Cardiac muscle cell (in vitro differentiated cells and primary cell): Measurements from ENCODE around the gene CFAP99. TPM values are rescaled to one million over a fixed set of nuclear protein-coding genes. Genes with fewer than 3 reads are reported as not detected.

Experiments
- DNase-seq, 2 donors: peaks; one replicate each; pipeline versions ENCODE4 v3.0.0 to v3.0.0-alpha.2; 2010 to 2017; ENCODE audit warnings: low read depth in 1 of 2, low spot score in 1 of 2
- H3K27ac ChIP-seq: fragments of 200-600 bp; sonication (generic); 2 replicates; pipeline ENCODE4 v1.5.1; 2016
- H3K27me3 ChIP-seq: fragments of 200-600 bp; sonication (generic); 2 replicates; pipeline ENCODE4 v1.6.0; 2016; ENCODE audit warnings: control low read depth
- H3K36me3 ChIP-seq: fragments of 200-600 bp; sonication (generic); 2 replicates; pipeline ENCODE4 v1.5.1; 2016; ENCODE audit warnings: control low read depth
- H3K4me1 ChIP-seq: fragments of 200-600 bp; sonication (generic); 2 replicates; pipeline ENCODE4 v1.8.1; 2017; ENCODE audit warnings: low read depth, mild to moderate bottlenecking, mixed run types
- H3K4me3 ChIP-seq: fragments of 200-600 bp; sonication (generic); 2 replicates; pipeline ENCODE4 v1.5.1; 2016; ENCODE audit warnings: mild to moderate bottlenecking
- H3K9me3 ChIP-seq: fragments of 200-600 bp; sonication (generic); 2 replicates; pipeline ENCODE4 v1.5.1; 2017; ENCODE audit warnings: low read depth, mild to moderate bottlenecking, control low read depth
- CTCF ChIP-seq: IDR thresholded peaks from 2 replicates; pipeline ENCODE4 v1.5.1; 2012; ENCODE audit warnings: low read depth, mild to moderate bottlenecking, low read length
- polyA plus RNA-seq: library from polyadenylated mRNA; unstranded; fragments of >200 nt; fragmentation: Nextera tagmentation; extraction: Ambion mirVana; gene quantifications from 2 replicates; pipeline ENCODE4 v1.2.1, GENCODE V29; 2016
- total RNA-seq: library from RNA; depleted of rRNA; stranded (reverse); fragments of >200 nt; gene quantifications from 2 replicates; pipeline ENCODE4 v1.2.3, GENCODE V29; 2016

The CFAP99 gene
- total and polyA plus RNA-seq, 2 experiments from 2014 or later: 0.10 TPM; not detected in 1

GRCh38 chr4:2485956-2486355, 67.2 kb downstream of the CFAP99 start:
- Histone ChIP-seq H3K27ac (no peak overlapping the region), H3K4me3 (no peak overlapping the region), H3K36me3 (peaks cover 8% of the 10 kb centered on the region), H3K9me3 (no peaks in the 10 kb centered on the region), H3K27me3 (no peaks in the 10 kb centered on the region), H3K4me1 (peaks cover 9% of the 10 kb centered on the region)
- DNase-seq: no peak
- TF ChIP-seq CTCF: no peak

DNA sequence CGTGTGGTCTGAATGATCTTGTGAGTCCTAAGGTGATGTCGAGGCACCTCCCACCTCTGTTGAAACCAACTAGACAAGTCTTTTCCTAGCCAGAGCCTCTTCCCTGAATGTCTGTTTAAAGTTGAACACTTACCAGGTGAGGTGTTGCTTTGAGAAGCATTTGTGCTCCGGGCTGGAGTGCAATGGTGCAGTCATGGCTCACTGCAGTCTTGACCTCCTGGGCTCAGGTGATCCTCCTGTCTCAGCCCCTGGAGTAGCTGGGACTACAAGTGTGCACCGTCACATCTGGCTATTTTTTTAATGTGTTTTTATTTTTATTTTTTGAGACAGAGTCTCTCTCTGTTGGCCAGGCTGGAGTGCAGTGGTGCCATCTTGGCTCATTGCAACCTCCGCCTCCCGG, 68.2 kb downstream of the CFAP99 start:
- H3K27me3 ChIP-seq: no peaks in the 10 kb centered on the region
- peaks cover 5% of the 10 kb centered on the region for H3K4me1 ChIP-seq
- H3K27ac ChIP-seq: no peak overlapping the region
- peaks cover 14% of the 10 kb centered on the region for H3K36me3 ChIP-seq
- H3K4me3 ChIP-seq: no peak overlapping the region
- DNase-seq: no peak
- no peak for TF ChIP-seq CTCF
- no peaks in the 10 kb centered on the region for H3K9me3 ChIP-seq

GRCh38 chr4:2487632-2488031, 68.9 kb downstream of the CFAP99 start:
- Histone ChIP-seq H3K9me3 (no peaks in the 10 kb centered on the region), H3K27ac (no peak overlapping the region), H3K4me1 (peaks cover 5% of the 10 kb centered on the region), H3K36me3 (peaks cover 19% of the 10 kb centered on the region), H3K27me3 (no peaks in the 10 kb centered on the region), H3K4me3 (no peak overlapping the region)
- no peak for TF ChIP-seq CTCF
- no peak for DNase-seq

DNA sequence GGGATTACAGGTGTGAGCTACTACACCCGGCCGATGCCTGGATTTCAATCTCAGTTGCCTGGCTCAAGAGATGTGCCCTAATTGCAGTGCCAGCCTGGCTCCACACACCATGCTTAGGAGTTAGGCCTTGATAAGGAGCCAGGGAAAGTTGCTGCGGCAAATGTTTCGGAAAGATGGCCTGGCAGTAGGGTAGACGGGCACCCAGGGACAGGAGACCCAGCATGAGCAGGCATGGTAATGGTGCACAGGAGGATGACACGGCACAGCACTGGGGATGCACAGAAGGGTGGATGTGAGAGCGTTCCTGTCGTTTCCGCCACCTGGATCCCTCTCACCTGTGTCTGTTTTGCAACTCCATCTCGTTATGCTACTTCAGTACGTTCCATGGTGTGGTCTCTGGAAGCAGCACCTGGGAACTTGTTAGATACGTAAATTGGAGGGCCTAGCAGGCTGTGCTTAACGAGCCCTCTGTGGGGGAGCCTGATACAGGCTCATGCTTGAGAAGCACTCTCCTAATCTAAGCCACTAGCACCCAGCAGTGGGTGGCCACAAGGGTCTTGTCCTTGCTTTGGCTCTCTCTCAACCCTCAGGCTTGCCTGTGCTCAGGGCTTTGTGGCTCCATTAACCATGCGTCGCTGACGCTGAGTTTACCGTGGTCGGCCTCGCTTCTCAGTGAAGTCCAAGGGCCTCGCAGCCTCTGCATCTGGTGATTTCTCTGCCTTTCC, 70.5 kb downstream of the CFAP99 start:
- no peak for DNase-seq
- Histone ChIP-seq H3K27me3 (no peaks in the 10 kb centered on the region), H3K36me3 (peaks cover 24% of the 10 kb centered on the region), H3K4me1 (peaks cover 3% of the 10 kb centered on the region), H3K27ac (no peak overlapping the region), H3K9me3 (no peaks in the 10 kb centered on the region), H3K4me3 (no peak overlapping the region)
- TF ChIP-seq CTCF: no peak

GRCh38 chr4:2489841-2490552, 71.2 kb downstream of the CFAP99 start:
- peaks cover 24% of the 10 kb centered on the region for H3K36me3 ChIP-seq
- no peak overlapping the region for H3K27ac ChIP-seq
- TF ChIP-seq CTCF: no peak
- no peaks in the 10 kb centered on the region for H3K9me3 ChIP-seq
- no peaks in the 10 kb centered on the region for H3K27me3 ChIP-seq
- peak in 1 of 2 donors; percentile 29 for DNase-seq
- H3K4me3 ChIP-seq: no peak overlapping the region
- H3K4me1 ChIP-seq: no peaks in the 10 kb centered on the region
